CD4-positive, alpha-beta T cell treated with Interleukin-1 beta for 1 hour (primary cell): ENCODE measurements around the gene DGKK.
"Not testable (repeated sequence)": the region's sequence is repeated elsewhere in the genome, so short reads cannot be mapped to it uniquely, and the experiment has no call there.

Experiments used
- DNase-seq, 2 donors: peaks; one replicate each; pipeline ENCODE4 v3.0.0-alpha.2; 2020 to 2022

Gene DGKK

GRCh38 chrX:50407976-50408375 lies 62.6 kb downstream of the DGKK start:
- no peak for DNase-seq

GRCh38 chrX:50403903-50404302 lies 66.7 kb downstream of the DGKK start:
- no peak for DNase-seq

- no peak for DNase-seq
Measured at GRCh38 chrX:50402886-50403285, 67.7 kb downstream of the DGKK start.

- no peak for DNase-seq
Measured at GRCh38 chrX:50393902-50394301, 76.7 kb downstream of the DGKK start.

GRCh38 chrX:50386520-50386919 lies 84.1 kb downstream of the DGKK start:
- no peak for DNase-seq

- DNase-seq, result peak in 1 of 2 donors; percentile 0
Measured at GRCh38 chrX:50381729-50382415, 88.8 kb downstream of the DGKK start.

- DNase-seq, result no peak
Measured at GRCh38 chrX:50375481-50376267, 95.0 kb downstream of the DGKK start.

- no peak for DNase-seq
Measured at GRCh38 chrX:50372966-50373365, 97.7 kb downstream of the DGKK start.

- DNase-seq, result no peak
Measured at GRCh38 chrX:50343917-50344316, 126.7 kb downstream of the DGKK start.

GRCh38 chrX:50333308-50333707 lies 137.3 kb downstream of the DGKK start:
- DNase-seq, result no peak

GRCh38 chrX:50332668-50333067 lies 138.0 kb downstream of the DGKK start:
- DNase-seq, result not testable (repeated sequence)

GRCh38 chrX:50327235-50327634 lies 143.4 kb downstream of the DGKK start:
- DNase-seq, result no peak
